Muscle layer of colon (tissue), 2 donors: ENCODE measurements around the gene ZFAND5.

Source experiments
- H3K27ac ChIP-seq: one replicate; pipeline ENCODE4 v1.7.0; 2013; ENCODE audit warnings: low read depth, mild to moderate bottlenecking, low read length, moderate library complexity
- H3K27me3 ChIP-seq, 2 donors: one replicate each; pipeline ENCODE4 v1.7.0; 2013; ENCODE audit warnings: low read length in 2 of 2, mild to moderate bottlenecking in 2 of 2; ENCODE audit not compliant: insufficient read depth in 2 of 2, control insufficient read depth in 1 of 2
- H3K36me3 ChIP-seq: one replicate; pipeline ENCODE4 v1.7.0; 2013; ENCODE audit warnings: mild to moderate bottlenecking, low read length; ENCODE audit not compliant: insufficient read depth
- H3K4me1 ChIP-seq: one replicate; pipeline ENCODE4 v1.7.0; 2013; ENCODE audit warnings: mild to moderate bottlenecking, low read length; ENCODE audit not compliant: insufficient read depth
- H3K4me3 ChIP-seq, 2 donors: one replicate each; pipeline ENCODE4 v1.7.0; 2013; ENCODE audit warnings: low read length in 2 of 2, low read depth in 1 of 2, mild to moderate bottlenecking in 1 of 2, moderate library complexity in 1 of 2
- H3K9ac ChIP-seq: one replicate; pipeline ENCODE4 v1.7.0; 2013; ENCODE audit warnings: low read length
- H3K9me3 ChIP-seq: one replicate; pipeline ENCODE4 v1.7.0; 2013; ENCODE audit warnings: mild to moderate bottlenecking, low read length
- donor health status: abdominal sarcoma.
- donor health status: Adenocarcinoma of cecum.

The ZFAND5 gene

DNA sequence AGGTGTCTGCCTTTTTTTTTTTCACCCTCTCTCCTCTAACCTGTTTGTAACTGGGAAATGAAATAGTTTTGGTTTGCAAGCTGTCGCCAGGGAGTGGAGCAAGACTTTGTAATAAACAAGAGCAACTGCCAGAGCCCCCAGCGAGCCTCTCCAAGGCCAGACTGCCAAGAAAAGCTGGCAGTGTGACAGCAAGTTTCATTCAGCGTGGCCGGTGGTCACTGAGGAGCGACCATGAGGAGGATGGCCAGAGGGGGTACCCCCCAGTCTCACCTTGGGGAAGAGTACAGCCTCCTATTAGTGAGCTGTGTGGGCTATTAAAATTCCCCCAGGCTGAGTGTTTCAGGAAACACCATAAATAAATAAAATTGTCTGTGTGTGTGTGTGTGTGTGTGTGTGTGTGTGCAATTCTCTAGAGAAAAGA, 49.9 kb downstream of the ZFAND5 start:
- Histone ChIP-seq H3K9me3 (no peaks in the 10 kb centered on the region), H3K36me3 (no peaks in the 10 kb centered on the region), H3K27me3 (no peaks in the 10 kb centered on the region), H3K9ac (peak overlapping the region; percentile 17), H3K27ac (peak overlapping the region; percentile 29), H3K4me3 (peak overlapping the region in 1 of 2 donors; percentile 38), H3K4me1 (peaks cover 36% of the 10 kb centered on the region)

- H3K4me1 ChIP-seq: peaks cover 42% of the 10 kb centered on the region
- H3K9ac ChIP-seq: no peak overlapping the region
- no peak overlapping the region for H3K4me3 ChIP-seq
- H3K36me3 ChIP-seq: no peaks in the 10 kb centered on the region
- no peaks in the 10 kb centered on the region for H3K9me3 ChIP-seq
- no peaks in the 10 kb centered on the region for H3K27me3 ChIP-seq
- peak overlapping the region; percentile 29 for H3K27ac ChIP-seq
Observed at GRCh38 chr9:72313507-72313906, 51.5 kb downstream of the ZFAND5 start.

DNA sequence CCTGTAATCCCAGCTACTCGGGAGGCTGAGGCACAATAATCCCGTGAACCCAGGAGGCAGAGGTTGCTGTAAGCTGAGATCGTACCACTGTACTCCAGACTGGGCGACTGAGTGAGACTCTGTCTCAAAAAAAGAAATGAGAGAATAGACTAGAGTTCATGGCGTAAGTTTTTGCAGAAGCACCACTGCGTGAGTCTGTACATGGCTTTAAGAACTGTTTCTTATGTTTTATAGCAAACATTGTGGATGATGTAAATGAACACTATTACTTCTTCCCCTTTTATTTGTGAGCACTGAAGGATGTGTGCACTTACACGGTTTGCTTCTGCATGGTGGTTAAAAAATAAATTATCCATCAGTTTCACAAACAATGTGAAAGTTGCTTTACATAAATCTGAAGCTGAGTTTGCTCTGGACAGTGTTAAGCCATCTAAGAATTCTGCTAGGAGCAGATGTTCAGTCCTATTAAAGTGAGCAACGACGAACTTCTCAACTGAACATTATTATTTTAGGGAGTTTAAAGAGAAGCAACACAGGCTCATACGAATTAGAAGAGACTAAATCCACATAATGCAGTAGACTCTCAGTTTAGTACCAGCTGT, 52.5 kb downstream of the ZFAND5 start:
- Histone ChIP-seq H3K36me3 (no peaks in the 10 kb centered on the region), H3K4me1 (peaks cover 42% of the 10 kb centered on the region), H3K9me3 (no peaks in the 10 kb centered on the region), H3K4me3 (no peak overlapping the region), H3K27me3 (no peaks in the 10 kb centered on the region), H3K27ac (peak overlapping the region; percentile 41), H3K9ac (no peak overlapping the region)

GRCh38 chr9:72309364-72310133, 55.5 kb downstream of the ZFAND5 start:
- no peaks in the 10 kb centered on the region for H3K9me3 ChIP-seq
- peaks cover 22% of the 10 kb centered on the region for H3K4me1 ChIP-seq
- no peaks in the 10 kb centered on the region for H3K27me3 ChIP-seq
- no peak overlapping the region for H3K9ac ChIP-seq
- H3K27ac ChIP-seq: no peak overlapping the region
- H3K36me3 ChIP-seq: no peaks in the 10 kb centered on the region
- no peak overlapping the region for H3K4me3 ChIP-seq

- Histone ChIP-seq H3K4me1 (peaks cover 16% of the 10 kb centered on the region), H3K27ac (no peak overlapping the region), H3K36me3 (no peaks in the 10 kb centered on the region), H3K27me3 (no peaks in the 10 kb centered on the region), H3K9ac (no peak overlapping the region), H3K9me3 (no peaks in the 10 kb centered on the region), H3K4me3 (no peak overlapping the region)
Observed at GRCh38 chr9:72306761-72307160, 58.2 kb downstream of the ZFAND5 start.

GRCh38 chr9:72305707-72306106, 59.3 kb downstream of the ZFAND5 start:
- Histone ChIP-seq H3K36me3 (no peaks in the 10 kb centered on the region), H3K27ac (peak overlapping the region; percentile 76), H3K9me3 (no peaks in the 10 kb centered on the region), H3K4me3 (peak overlapping the region; percentile 23 to 60), H3K27me3 (no peaks in the 10 kb centered on the region), H3K9ac (peak overlapping the region; percentile 53), H3K4me1 (peaks cover 16% of the 10 kb centered on the region)

DNA sequence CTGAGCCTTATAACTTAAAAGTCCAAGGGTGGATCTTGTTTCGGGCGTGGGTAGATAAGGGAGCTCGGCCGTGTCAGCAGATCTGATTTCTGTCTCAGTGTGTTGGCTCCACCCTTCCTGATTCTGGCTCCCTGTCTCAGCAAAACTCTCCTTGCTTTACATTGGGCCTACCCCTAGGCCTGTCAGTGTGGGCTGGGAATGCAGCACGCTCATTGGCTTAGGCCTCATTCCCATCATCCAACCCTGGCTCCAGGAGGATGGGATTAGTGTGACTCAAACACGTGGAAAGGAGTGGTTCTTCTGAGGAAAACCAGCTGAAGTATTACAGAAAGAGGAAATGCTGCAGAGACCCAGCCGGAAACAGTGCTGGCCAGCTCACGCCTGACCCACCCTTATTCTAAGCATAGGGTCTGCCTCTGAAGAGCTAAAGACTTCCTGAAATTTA, 59.9 kb downstream of the ZFAND5 start:
- Histone ChIP-seq H3K4me1 (peaks cover 16% of the 10 kb centered on the region), H3K27ac (peak overlapping the region; percentile 76), H3K27me3 (no peaks in the 10 kb centered on the region), H3K36me3 (no peaks in the 10 kb centered on the region), H3K4me3 (peak overlapping the region; percentile 23 to 60), H3K9ac (peak overlapping the region; percentile 85), H3K9me3 (no peaks in the 10 kb centered on the region)

GRCh38 chr9:72304538-72304937, 60.5 kb downstream of the ZFAND5 start:
- Histone ChIP-seq H3K27ac (peak overlapping the region; percentile 70), H3K9ac (peak overlapping the region; percentile 85), H3K4me3 (peak overlapping the region in 1 of 2 donors; percentile 60), H3K27me3 (no peaks in the 10 kb centered on the region), H3K4me1 (peaks cover 13% of the 10 kb centered on the region), H3K36me3 (no peaks in the 10 kb centered on the region), H3K9me3 (no peaks in the 10 kb centered on the region)
